Stimulated activated naive CD4-positive, alpha-beta T cell (primary cell): Measurements from ENCODE around the gene TFCP2L1.

ENCODE experiments used
- DNase-seq, 6 experiments: peaks; one replicate each; lab custom pipeline; 2025; lab: John Stamatoyannopoulos, UW

The TFCP2L1 gene

DNA sequence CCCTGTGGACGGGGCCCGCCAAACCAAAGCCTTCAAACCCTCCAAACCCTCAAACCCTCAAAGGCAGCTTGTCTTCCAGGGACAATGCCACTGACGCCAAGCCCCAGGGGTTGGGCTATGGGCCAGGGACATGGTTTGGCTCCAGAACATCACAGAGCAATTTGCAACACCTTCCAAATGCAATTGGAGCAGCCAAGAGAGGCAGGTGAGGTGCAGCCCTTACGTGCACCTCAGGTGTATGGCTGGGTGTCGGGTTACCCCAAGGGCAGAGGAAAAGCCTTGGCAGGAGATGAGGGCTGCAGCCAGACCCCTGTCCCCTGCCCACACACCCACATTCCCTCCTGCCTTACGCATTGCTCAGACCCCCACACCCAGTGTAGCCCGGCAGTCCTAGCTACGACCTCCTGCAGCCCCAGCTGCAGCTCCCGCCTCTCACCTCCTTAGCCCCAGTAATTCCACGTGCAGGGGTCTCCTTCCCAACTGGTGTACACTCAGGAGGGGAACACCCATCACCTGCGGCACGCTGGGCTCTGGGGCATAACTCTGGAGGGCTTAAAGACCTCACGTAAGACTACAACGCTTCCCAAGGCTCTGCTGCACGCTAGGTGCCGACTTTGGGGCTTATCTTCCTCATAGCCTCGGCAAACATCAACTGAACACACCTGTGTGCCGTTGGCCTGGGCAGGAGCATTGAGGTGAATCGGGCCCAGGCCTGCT lies 88.7 kb downstream of the TFCP2L1 start:
- no peak for DNase-seq

DNA sequence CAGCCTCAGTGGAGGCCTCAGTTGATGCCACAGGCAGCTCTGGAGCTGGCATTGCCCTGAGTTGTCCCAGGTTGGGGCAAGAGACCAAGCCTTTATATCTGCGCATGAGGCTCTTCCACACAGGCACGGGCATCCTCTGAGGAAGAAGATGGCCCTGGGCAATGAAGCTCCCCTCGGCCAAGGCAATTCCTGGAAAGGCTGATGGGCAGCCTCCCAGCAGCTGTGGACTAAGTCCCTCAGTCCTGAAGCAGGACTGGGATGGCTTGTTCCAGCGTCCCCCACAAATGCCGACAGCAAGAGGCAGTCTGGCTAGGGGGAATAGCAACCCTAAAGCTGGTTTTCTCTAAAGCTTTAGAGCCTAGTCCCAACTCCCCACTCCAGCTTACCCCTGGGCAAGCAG lies 90.0 kb downstream of the TFCP2L1 start:
- DNase-seq = no peak

DNA sequence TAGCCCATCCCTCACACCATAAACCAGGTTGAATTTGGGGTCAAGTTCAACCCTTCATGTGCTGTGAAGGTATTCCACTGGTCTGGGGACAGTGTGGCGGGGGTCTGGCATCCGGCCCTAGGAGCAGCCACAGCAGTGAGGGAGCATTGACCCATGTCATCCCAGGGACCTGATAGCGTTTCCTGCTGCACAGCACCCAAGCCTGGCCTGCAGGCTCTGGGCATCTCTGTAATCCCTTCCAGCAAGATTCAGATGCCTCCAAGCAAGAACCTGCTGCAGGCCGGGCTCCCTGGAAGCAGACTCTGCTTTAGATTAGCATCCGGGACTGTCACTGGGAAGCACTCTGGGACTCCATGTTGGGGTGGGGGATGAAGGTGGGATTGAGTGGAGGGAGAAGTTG lies 90.4 kb downstream of the TFCP2L1 start:
- no peak for DNase-seq

DNA sequence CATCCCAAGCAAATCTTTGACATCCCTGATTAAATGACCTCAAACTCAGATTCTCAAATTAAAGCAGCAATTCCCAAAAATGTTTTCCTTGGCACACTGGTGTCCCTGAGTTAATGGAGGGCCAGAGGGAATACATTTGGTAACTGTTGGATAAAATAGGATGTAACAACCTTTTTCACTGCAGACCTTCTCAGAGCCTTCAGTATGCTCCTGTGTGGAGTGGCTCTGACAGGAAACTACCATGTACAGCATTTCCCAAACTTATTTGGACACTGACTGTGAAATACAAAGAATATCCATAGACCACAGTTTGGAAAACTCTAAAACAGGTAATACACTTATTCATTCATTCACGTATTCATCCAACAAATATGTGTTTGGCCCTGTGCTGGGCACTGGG lies 91.8 kb downstream of the TFCP2L1 start:
- DNase-seq = no peak

DNA sequence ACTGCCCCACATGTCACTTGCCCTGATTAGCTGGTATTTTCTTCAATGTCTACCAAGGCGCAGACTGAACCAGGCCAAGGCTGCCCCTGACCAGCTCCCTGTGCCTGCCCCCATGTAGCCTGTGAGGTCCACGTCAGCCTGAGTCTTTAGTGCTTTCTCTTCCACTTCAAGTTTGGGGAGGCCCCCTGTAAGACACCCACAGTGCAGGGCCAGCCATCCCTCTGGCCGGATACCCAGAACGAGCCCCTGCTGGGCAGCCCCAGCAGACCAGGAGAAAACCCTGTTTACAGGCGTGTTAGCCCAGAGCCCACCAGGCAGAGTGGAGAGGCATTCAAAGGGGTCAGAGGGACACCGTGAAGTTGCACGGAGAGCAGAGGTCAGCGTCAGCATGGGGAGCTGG lies 92.4 kb downstream of the TFCP2L1 start:
- no peak for DNase-seq

DNA sequence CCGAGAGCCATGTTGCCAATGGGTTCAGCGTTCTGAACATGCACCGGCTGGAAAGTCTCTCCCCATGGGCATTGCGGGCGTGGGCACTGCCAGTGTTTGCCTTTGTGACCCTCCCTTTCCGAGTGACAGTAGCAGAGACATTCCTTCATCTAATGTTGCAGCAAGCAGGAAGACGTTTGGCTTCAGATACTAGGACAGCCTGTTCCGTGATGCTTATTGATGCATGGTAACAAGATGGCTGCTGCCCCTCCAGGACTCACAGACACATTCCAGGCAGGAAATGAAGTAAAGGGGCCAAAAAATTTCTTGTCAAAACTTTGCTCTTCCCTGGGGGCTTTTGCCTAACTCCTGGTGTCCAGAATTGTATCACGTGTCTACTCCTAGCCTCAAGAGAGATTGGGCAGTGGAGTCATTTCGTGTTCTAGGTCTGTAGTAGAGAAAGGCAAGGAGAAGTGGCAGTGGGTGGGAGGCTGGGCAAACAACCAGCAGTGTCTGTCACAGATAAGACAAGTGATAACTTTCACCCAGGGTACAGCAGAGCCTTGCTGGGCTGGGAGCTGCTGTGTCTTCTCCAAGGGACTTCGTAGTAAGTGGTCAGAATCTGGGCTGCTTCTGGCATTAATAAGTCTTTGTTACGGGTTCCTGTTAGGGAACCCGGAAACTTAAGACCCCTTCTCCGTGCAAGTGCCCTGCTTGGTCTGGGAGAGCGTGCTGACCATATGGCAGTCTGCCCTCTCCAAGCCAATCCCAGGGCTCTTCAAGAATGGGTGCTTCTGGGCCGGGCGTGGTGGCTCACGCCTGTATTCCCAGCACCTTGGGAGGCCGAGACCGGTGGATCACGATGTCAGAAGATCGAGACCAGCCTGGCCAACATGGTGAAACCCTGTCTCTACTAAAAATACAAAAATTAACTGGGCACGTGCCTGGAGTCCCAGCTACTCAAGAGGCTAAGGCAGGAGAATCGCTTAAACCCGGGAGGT lies 93.5 kb downstream of the TFCP2L1 start:
- no peak for DNase-seq

DNA sequence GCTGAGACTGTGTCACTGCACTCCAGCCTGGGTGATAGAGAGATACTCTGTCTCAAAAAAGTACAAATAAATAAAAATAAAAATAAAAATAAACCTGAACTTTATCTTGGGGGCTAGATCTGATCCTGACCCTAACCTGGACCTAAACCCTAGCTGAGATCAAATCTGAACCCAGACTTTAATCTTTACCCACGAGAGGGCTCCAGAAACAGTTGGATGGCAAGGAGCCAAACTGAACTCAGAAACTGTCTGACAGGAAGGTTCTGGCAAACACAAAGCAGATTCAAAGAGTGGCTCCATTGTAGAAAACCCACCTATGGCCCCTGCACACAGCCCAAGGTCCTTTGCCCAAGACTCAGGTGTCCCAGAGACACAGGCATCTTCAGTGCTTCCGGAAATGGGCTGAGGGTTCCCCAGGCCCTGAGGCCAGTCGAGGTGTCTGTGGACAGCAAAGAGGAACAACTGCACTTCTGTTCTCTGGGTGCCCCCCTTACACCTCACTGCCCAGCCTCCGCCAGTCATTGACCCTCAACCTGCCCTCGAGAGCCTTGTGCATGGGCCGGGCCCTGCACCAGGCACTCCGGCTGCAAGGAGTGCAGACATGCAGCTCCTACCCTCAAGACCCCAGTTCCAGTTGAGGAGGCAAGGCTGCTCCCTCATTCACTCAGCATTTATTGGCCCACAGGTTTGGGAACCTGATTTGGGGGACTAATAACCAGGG lies 95.2 kb downstream of the TFCP2L1 start:
- no peak for DNase-seq

DNA sequence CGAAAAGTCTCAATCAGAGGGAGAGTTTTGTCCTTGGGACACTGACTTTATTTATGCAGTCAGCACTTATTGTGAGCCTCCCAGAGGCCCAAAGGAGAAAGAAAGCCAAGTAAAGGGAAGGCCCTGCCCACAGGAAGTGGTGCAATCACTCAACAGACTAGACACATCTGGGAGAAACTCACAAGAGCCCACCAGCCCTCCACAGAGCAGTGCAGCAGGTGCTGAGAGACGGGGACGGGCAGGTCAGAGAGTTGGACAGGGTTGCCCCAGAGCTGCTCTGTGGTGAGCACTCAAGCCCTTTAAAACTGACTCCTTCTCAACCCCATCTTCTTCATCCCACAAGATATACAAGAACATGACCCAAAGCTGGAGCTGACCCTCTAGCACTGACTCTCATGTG lies 96.0 kb downstream of the TFCP2L1 start:
- no peak for DNase-seq

DNA sequence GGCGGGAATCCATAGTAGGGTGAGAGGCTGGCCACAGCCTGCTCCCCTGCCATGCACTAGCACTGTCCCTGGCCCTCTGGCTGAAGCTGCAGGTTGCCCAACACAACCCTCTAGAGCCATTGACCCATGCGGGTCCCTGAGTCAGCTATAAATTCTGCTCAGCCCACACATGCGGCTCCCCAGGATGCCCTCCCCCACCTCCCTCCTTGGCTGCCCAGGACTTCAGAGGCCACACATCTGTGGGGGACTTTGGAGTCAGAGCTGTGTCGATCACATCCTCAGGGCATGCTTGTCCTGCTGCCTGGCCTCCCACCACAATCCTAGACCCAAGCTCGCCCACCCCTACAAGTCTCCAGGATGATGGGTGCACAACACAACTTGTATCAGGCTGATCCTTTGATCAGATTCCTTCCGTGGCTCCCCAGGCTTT lies 97.0 kb downstream of the TFCP2L1 start:
- no peak for DNase-seq

DNA sequence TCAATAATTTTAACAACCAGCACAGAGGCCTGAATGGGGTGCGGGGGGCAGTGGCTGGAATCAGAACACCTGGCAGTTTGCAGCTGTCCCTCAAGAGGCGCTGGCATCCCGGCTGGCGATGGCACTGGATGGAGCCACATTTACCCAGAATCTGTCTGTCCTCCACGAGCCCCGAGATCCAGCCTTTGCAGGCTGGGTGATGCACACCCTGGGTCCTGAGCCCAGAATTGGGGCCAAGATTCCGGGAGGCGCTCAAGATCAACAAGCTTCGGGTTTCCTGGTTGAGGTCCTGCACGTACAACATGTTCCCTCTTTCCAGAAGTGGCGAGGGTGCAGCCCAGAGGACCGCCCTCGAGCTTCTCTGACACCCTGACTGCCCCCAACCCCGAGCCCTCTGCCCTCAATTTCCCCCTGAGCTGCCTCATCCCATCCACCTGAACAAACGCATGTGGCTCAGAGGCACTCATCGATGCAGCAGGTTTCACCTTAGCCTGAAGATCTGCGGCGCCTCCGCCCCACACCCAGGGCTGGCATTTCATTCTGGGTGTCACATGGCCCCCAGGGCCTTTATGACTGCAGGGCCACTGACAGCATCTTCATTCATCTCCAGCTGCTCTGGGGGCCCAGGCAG lies 97.5 kb downstream of the TFCP2L1 start:
- DNase-seq = no peak

DNA sequence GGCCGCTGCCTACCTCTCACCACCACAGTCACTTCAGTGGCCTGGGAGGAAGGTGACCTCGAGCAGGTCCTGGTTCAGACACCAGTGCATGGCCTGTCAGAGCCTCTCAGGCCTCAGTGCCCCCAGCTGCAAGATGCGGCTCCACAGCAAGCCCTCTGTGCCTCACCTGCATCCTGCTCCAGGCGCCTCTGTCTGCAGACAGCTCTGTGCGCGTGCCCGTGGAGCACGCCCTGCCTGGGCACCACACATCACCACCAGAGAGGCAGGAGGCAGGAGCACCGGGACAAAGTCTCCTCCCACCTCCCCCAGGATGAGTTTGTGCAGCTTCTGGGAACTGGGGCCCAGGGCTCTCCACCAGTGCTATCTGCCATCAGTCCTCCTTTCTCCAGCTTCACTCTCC lies 98.7 kb downstream of the TFCP2L1 start:
- DNase-seq = no peak

DNA sequence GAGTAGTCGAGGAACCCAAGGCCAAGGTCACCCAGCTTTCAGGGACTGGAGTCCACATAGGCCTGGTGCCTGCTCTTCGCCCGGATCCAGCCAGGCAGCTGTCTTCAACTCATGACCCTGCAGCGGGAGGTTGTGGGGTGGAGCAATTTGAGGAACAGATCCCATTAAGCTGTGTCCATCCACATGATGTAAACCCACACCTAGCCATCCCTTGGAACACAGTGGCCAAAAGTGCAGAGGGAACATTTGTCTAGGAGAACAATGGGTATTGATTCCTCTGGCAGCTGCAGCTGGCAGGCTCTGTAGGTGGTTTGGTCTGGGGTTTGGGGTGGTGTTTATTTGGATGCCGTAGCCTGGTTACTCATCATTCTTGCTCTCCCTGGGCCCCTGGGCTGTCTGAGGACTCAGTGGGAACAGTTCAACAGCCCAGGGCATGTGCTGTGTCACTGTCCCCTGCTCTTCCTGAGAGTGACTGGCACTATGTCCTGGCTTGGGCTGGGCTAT lies 99.4 kb downstream of the TFCP2L1 start:
- DNase-seq = no peak

DNA sequence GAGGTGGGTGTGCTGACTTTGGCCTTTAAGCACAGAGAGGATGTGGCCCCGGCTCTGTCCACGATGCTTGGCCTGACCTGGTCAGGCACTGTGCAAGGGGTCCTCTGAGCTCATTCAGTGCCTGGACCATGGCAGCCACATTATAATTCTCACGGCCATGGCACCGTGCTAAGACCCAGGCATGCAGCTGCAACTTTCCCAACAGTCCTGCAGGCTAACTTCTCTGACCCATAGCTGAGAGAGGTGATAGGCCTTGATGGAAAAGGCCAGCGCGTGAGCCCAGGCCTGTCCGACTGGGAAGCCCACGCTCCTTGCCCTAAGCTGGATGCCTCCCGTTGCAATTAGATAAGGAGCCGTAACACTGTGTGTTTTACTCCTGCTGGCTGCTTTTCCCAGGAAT lies 99.9 kb downstream of the TFCP2L1 start:
- no peak for DNase-seq

DNA sequence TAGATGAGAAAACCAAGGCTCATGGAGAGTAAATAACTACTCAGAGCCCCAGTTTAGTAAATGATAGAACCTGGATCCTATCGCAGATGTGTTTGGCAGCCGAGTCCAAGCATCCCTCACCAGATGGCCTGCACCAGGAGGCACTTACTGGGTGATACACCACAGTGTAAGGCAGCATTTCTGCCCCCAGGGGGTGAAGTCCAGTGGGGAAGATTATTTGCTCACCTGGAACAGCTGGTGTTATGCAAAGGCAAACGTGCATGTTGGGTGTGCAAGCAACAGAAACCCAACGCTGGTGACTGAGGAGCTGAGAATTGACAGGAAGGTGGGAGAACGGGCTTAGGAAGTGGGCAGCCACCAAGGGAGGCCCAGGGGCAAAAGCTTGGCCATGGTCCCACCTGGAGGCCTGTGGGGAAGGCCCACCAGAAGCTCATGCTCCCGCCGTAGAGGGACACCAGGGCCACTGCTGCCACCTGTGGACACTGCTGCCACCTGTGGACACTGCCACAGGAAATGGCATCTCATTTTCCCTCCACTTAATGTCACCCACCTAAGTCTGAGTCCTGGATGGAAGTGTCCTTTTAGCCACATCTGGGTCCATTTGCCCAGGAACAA lies 100.6 kb downstream of the TFCP2L1 start:
- DNase-seq = no peak

DNA sequence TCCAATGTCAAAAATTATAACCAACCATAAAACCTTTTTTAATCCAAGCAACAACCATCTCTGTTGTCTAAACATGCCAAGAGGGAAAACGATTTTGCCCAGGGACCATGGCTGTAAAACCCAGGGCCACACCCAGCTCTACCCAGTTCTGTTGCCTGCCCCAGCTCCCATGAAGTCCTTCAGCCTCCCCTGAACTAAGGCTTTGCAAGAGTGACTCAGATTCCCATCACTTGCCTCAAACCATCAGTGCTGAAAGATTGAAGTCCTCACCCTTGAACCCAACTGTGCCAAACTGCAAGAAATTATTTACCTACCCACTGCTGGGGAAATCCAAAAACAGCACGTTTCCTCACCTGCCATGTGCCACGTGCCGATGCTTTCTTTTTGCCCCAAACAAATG lies 102.5 kb downstream of the TFCP2L1 start:
- no peak for DNase-seq

DNA sequence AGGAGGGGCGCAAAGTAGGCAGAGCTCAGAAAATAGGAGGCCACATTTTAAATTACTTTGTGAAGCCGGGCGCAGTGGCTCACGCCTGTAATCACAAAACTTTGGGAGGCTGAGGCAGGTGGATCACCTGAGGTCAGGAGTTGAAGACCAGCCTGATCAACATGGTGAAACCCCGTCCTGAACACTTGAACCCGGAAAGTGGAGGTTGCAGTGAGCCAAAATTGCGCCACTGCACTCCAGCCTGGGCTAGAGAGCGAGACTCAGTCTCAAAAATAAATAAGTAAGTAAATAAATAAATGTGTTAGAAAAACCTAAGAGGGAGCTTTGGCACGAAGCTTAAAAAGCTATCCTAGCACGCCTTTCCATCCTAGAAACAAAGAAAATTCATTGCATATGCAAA lies 105.5 kb downstream of the TFCP2L1 start:
- DNase-seq = no peak

DNA sequence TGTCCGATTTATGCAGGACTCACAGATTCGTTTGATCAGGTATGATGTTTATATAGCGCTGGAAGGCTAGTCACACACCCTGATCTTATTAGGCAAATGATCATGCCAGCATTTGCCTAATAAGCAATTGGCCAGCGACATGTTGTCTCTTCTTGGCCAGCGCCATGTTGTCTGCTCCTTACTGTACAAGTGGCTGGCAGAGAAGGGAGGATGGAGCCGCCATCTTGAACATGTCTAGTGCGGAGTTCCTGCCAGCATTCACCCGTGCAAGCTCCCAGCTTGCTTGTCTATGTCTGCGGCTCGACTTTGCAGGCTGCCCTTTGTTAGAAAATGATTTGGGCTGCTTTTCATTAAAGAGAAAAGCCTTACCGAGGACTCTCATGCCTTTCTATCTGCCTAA lies 106.3 kb downstream of the TFCP2L1 start:
- no peak for DNase-seq

DNA sequence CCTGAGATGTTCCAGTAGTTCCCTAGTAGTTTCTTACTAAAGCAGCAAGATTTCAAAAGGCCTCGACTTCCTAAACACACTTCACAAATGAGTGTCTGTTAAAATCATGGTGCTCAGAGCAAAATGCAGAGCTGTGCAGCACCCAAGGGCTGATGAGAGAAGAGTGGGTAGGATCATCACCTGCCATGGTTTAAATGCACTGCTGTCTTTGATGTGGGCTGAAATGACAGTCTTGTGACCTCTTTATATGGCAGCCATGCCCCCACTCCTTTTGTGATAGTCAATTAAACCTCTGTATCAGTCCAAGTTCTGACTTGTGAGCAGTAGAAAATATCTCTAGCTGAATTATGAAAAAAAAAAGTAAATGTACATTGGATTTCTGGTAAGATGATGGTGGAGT lies 107.1 kb downstream of the TFCP2L1 start:
- DNase-seq = no peak

DNA sequence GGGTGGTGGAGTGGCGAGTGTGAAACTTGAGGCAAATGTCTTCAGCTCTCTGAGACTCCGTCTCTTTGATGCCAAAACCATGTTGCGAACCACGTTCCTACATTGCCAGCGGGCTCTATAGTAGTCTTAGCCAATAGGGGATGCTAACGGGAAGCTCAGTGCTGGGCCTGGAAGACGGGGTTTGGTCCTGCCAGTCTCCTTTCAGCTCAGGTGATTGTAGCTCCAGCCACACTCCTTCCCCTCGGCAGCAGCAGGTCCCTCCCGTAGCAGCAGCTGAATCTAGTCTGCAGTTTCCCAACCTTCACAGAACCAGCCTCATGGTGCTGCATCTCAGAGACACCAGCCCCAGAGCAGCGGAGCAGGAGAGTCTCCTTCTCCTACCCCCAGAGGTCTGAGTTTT lies 109.7 kb downstream of the TFCP2L1 start:
- no peak for DNase-seq

DNA sequence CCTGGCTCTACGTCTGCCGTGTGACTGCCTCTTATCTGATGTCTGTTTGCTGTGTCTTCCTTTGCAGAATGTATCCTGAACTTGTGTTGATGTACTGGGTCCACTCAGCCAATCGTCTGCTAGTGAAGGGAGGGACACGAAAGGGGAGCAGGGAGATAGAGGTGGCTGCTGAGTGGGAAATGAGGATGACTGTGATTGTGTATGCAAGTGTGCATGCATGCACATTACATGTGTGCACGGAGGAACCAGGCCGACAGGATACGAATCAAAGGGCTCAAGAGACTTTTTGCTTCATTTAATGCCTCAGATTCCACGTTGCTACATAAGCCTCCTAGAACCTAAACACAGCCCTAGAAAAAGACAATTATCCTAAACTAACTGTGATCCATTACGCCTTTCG lies 111.2 kb downstream of the TFCP2L1 start:
- no peak for DNase-seq

DNA sequence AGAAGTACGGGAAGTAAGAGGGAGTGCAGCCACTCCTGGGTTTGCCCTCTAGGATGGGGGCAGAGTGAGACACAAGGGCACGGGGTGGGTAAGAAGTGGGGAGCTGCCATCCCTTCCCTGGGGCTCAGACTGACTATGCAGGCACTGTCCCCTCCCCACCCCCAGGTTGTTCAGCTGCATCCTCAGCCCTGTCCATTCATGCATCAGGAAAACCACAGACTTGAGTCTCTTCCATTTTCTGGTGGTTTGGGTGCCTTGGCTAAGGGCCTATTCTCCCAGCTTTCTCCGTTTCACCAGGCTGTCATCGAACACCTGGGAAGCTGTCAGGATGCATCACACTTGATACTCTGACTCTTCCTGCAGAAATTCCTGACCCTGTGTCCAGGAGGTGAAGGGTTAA lies 111.9 kb downstream of the TFCP2L1 start:
- DNase-seq = no peak

DNA sequence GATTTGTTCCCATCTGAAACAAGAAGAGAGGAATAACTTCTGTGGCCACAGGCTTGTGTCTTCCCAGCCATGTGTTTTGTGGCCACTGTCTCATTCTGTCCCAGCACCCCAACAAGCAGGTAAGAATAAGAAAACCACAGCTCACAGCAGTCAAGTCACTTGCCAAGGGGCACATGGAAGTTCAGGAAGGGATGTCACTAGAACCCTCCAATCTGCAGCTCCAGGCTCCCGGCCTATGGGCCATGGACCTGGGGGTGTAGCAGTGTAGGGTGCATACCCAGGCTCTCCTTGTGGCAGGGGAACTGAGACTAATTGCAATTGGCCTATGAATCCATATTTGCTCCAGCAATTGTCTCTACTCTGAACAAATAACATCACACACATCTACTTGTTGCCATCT lies 112.5 kb downstream of the TFCP2L1 start:
- no peak for DNase-seq
